K562 (cell line): ENCODE data around the gene SARS1. TPM values are rescaled to one million over a fixed set of nuclear protein-coding genes. Genes with fewer than 3 reads are reported as not detected.

Source experiments
- ATAC-seq: fragments of 200-7000 bp; cut with Tn5 transposase; 3 replicates; pipeline ENCODE4 v1.9.1; 2020; ENCODE audit warnings: moderate library complexity
- Bru-seq: library from RNA; stranded (reverse); fragments of 400-500 nt; gene quantifications from one replicate; lab custom pipeline; 2021; lab: Mats Ljungman, UMichigan
- BruChase-seq, 2 experiments: library from RNA; stranded (reverse); fragments of 400-500 nt; gene quantifications; one replicate each; lab custom pipeline; 2021; lab: Mats Ljungman, UMichigan
- BruUV-seq: library from RNA; stranded (reverse); fragments of 400-500 nt; replicated peaks from 2 replicates; lab custom pipeline; 2021; lab: Mats Ljungman, UMichigan
- CTCF ChIA-PET: fragments of 300-600 bp; formaldehyde crosslinking; extraction: SDS; loops from one replicate; lab custom pipeline; 2021; ENCODE audit warnings: low intra/inter-chr PET ratio; lab: Yijun Ruan, JAX
- POLR2A ChIA-PET: fragments of 300-600, 350-650 bp; sonication (Branson Sonifier 250); formaldehyde crosslinking; extraction: SDS; loops from one replicate; lab custom pipeline; 2021; ENCODE audit warnings: antibody characterized with exemption, inconsistent platforms; lab: Yijun Ruan, JAX
- DNase-seq, 4 experiments: peaks; one replicate each; pipeline versions ENCODE4 v3.0.0 to v3.0.0-alpha.2; 2011 to 2018; ENCODE audit warnings: low spot score in 3 of 4, mixed read lengths in 3 of 4; ENCODE audit errors: extremely low read depth in 1 of 4
- FAIRE-seq: peaks from 2 replicates; lab custom pipeline; 2011; peaks lifted over from hg19 to GRCh38; lab: Jason Lieb, UNC
- H2AFZ ChIP-seq: 2 replicates; pipeline ENCODE4 v1.6.0; 2011; ENCODE audit warnings: low read depth, low read length, control low read depth, inconsistent platforms
- H3K27ac ChIP-seq: fragments of 200-600 bp; 3 replicates; pipeline ENCODE4 v1.8.0; 2011; ENCODE audit warnings: low read depth, mild to moderate bottlenecking, control low read depth, inconsistent platforms, low read length, moderate library complexity, mixed read lengths; ENCODE audit errors: extremely low read depth
- H3K27me3 ChIP-seq, 2 experiments: fragments of 300-600 bp in 1 of 2; 2 replicates in 1 of 2; 3 replicates in 1 of 2; pipeline versions ENCODE4 v1.6.0 to v1.8.0; 2011; ENCODE audit warnings: inconsistent platforms in 2 of 2, low read length in 2 of 2, mild to moderate bottlenecking in 1 of 2, mixed read lengths in 1 of 2, moderate library complexity in 1 of 2; ENCODE audit not compliant: control insufficient read depth in 2 of 2, insufficient read depth in 2 of 2
- H3K36me3 ChIP-seq: fragments of 300-600 bp; 3 replicates; pipeline ENCODE4 v1.8.0; 2011; ENCODE audit warnings: mild to moderate bottlenecking, low read length, inconsistent platforms; ENCODE audit not compliant: control insufficient read depth, insufficient read depth
- H3K4me1 ChIP-seq, 2 experiments: fragments of 200-600 bp in 1 of 2; replicated peaks in 1 of 2; 2 replicates in 1 of 2; 3 replicates in 1 of 2; pipeline versions ENCODE4 v1.5.1 to v1.8.0; 2011; ENCODE audit warnings: inconsistent platforms in 2 of 2, low read length in 2 of 2, mild to moderate bottlenecking in 1 of 2, mixed read lengths in 1 of 2, moderate library complexity in 1 of 2; ENCODE audit not compliant: control insufficient read depth in 2 of 2, insufficient read depth in 2 of 2
- H3K4me2 ChIP-seq: 2 replicates; pipeline ENCODE4 v1.6.1; 2011; ENCODE audit warnings: low read length, control low read depth, inconsistent platforms, mixed read lengths; ENCODE audit not compliant: insufficient read depth
- H3K4me3 ChIP-seq: fragments of 200-600 bp; sonication (generic), shearing (Covaris generic); 2 replicates; pipeline ENCODE4 v1.5.1; 2016; ENCODE audit warnings: control low read depth, inconsistent platforms
- H3K79me2 ChIP-seq: fragments of 200-600 bp; 3 replicates; pipeline ENCODE4 v1.8.0; 2011; ENCODE audit warnings: low read length, inconsistent platforms; ENCODE audit not compliant: control insufficient read depth, insufficient read depth
- H3K9ac ChIP-seq, 2 experiments: 2 replicates each; pipeline versions ENCODE4 v1.6.0 to v1.6.1; 2011; ENCODE audit warnings: low read depth in 2 of 2, low read length in 2 of 2, control low read depth in 1 of 2, inconsistent platforms in 1 of 2, mild to moderate bottlenecking in 1 of 2, mixed read lengths in 1 of 2; ENCODE audit not compliant: insufficient read depth in 1 of 2
- H3K9me1 ChIP-seq: one replicate; pipeline ENCODE4 v1.6.0; 2011; ENCODE audit warnings: inconsistent platforms, mild to moderate bottlenecking, low read length, moderate library complexity; ENCODE audit not compliant: control insufficient read depth, insufficient read depth
- H3K9me3 ChIP-seq: replicated peaks from 2 replicates; pipeline ENCODE4 v1.5.1; 2011; ENCODE audit warnings: low read depth, low read length, inconsistent platforms; ENCODE audit not compliant: control insufficient read depth, insufficient read depth
- H4K20me1 ChIP-seq: replicated peaks from 2 replicates; pipeline ENCODE4 v1.6.1; 2011; ENCODE audit warnings: low read length, inconsistent platforms, mixed read lengths; ENCODE audit not compliant: control insufficient read depth, insufficient read depth
- CBFA2T3 ChIP-seq: fragments of 450-650 bp; IDR thresholded peaks from 2 replicates; pipeline ENCODE4 v1.6.1; 2017
- HNRNPLL ChIP-seq: fragments of 200-400 bp; formaldehyde crosslinking; IDR thresholded peaks from 2 replicates; pipeline ENCODE4 v1.6.1; 2017; ENCODE audit warnings: low read length, low read depth, mild to moderate bottlenecking; ENCODE audit not compliant: poor library complexity, severe bottlenecking
- MAFK ChIP-seq: IDR thresholded peaks from 2 replicates; pipeline ENCODE4 v1.6.1; 2011; ENCODE audit warnings: low read length, improper control_type of control experiment
- MXI1 ChIP-seq: IDR thresholded peaks from 2 replicates; pipeline ENCODE4 v1.6.1; 2011; ENCODE audit warnings: low read depth, mild to moderate bottlenecking, improper control_type of control experiment, low read length
- NR2C2 ChIP-seq, 2 experiments: fragments of 200-800 bp in 1 of 2; sonication (Bioruptor generic) in 1 of 2; sonication (generic) in 1 of 2; formaldehyde crosslinking in 1 of 2; IDR thresholded peaks; 2 replicates each; pipeline versions ENCODE4 v1.6.1 to v1.8.0; 2016 to 2022; ENCODE audit warnings: mild to moderate bottlenecking in 1 of 2, missing compliant biosample characterization in 1 of 2, missing genetic modification characterization in 1 of 2, missing genetic modification reagents in 1 of 2
- POLR3G ChIP-seq: IDR thresholded peaks from 2 replicates; pipeline ENCODE4 v1.6.1; 2011; ENCODE audit not compliant: insufficient read length, insufficient replicate concordance; ENCODE audit errors: extremely low read depth
- TAL1 ChIP-seq: fragments of 450-650 bp; IDR thresholded peaks from 2 replicates; pipeline ENCODE4 v1.6.1; 2016; ENCODE audit warnings: mild to moderate bottlenecking
- ZNF384 ChIP-seq: IDR thresholded peaks from 2 replicates; pipeline ENCODE4 v1.6.1; 2012; ENCODE audit warnings: low read depth, low read length, improper control_type of control experiment
- ZNF830 ChIP-seq: fragments of 250-450 bp; sonication (Bioruptor Pico); IDR thresholded peaks from 2 replicates; pipeline ENCODE4 v1.5.0; 2021; ENCODE audit warnings: mild to moderate bottlenecking
- ZSCAN29 ChIP-seq: fragments of 450-650 bp; IDR thresholded peaks from 2 replicates; pipeline ENCODE4 v1.6.1; 2017
- WGBS: fragments of 100-300 bp; shearing (Covaris generic); methylation state at CpG from one replicate; pipeline ENCODE4 v1.1.6; 2016; ENCODE audit warnings: low coverage, mixed read lengths; ENCODE audit not compliant: insufficient coverage; ENCODE audit errors: missing lambda C conversion rate; 5-methylcytosine and 5-hydroxymethylcytosine counted together
- in situ Hi-C: fragments of 300-500 bp; cut with MboI; formaldehyde crosslinking; loops from 4 replicates; pipeline ENCODE4 v1.15.0; 2018; ENCODE audit warnings: inconsistent platforms, mixed read lengths
- intact Hi-C: fragments of 100-400 bp; cut with micrococcal nuclease; formaldehyde crosslinking; loops from 2 replicates; pipeline ENCODE4 v1.14.2; 2022
- long read RNA-seq, 3 experiments: library from polyadenylated mRNA in 2 of 3; library from RNA in 1 of 3; unstranded in 2 of 3; stranded (forward) in 1 of 3; transcript quantifications; one replicate each; pipeline ENCODE4 v2.0.0, GENCODE V29; 2019 to 2022
- polyA minus RNA-seq, 3 experiments: library from RNA; depleted of rRNA, polyadenylated mRNA; stranded (reverse); fragments of >200 nt; gene quantifications; 2 replicates each; pipeline ENCODE4 v1.2.3, GENCODE V29; 2011
- polyA plus RNA-seq, 8 experiments: library from polyadenylated mRNA; depleted of rRNA in 4 of 8; stranded (reverse) in 5 of 8; unstranded in 3 of 8; fragments of >200 nt; fragmentation: Nextera tagmentation in 2 of 8; fragmentation: Illumina TruSeq in 1 of 8; extraction: Ambion mirVana in 2 of 8; extraction: Trizol in 1 of 8; gene quantifications; 2 replicates each; pipeline versions ENCODE4 v1.2.1 to v1.2.3, GENCODE V29; 2011 to 2014; ENCODE audit warnings: inconsistent platforms in 1 of 8, missing spikeins in 1 of 8
- total RNA-seq, 7 experiments: library from RNA; depleted of rRNA in 6 of 7; stranded (reverse); fragments of >200 nt in 6 of 7; fragmentation: Illumina TruSeq in 2 of 7; extraction: Trizol in 2 of 7; gene quantifications; 2 replicates each; pipeline versions ENCODE4 v1.2.1 to v1.2.3, GENCODE V29; 2011 to 2021; ENCODE audit warnings: low replicate concordance in 1 of 7
- TF ChIP-seq, protein P1 (sequence below): sonication (generic); formaldehyde crosslinking; IDR thresholded peaks from 2 replicates; pipeline ENCODE4 v1.8.0; 2023; ENCODE audit warnings: mild to moderate bottlenecking, missing genetic modification reagents

SARS1 gene
- 340 and 395 TPM in 2 replicates for total RNA-seq (2011; cell fraction: chromatin; rRNA removed; ENCODE audit: low replicate concordance)
- 195 and 209 TPM in 2 replicates for total RNA-seq (2011; cell fraction: nucleolus; rRNA removed)
- total RNA-seq (2011; cell fraction: nucleoplasm; rRNA removed), result 265 and 293 TPM in 2 replicates
- total RNA-seq (2014; rRNA removed) (254 and 257 TPM in 2 replicates), total RNA-seq (2014; rRNA removed; fragmentation: Illumina TruSeq; extraction: Trizol) (273 and 284 TPM in 2 replicates), total RNA-seq (2015; rRNA removed; fragmentation: Illumina TruSeq; extraction: Trizol) (211 and 221 TPM in 2 replicates), total RNA-seq (2021) (232 and 246 TPM in 2 replicates), polyA plus RNA-seq (2011; rRNA removed) (221 and 230 TPM in 2 replicates), polyA plus RNA-seq (2014; fragmentation: Illumina TruSeq; extraction: Trizol) (293 and 317 TPM in 2 replicates), polyA plus RNA-seq (2014; fragmentation: Nextera tagmentation; extraction: Ambion mirVana) (100 to 1,000 TPM; 336 to 623 TPM), polyA plus RNA-seq (2014; rRNA removed) (235 and 240 TPM in 2 replicates), polyA minus RNA-seq (2011; rRNA and poly(A)+ RNA removed) (227 and 242 TPM in 2 replicates), Bru-seq, nascent RNA (percentile 95 among the genes with signal in this experiment), BruChase-seq, experiment 1, labeled RNA remaining after a 2-hour chase (percentile 96 among the genes with signal in this experiment), BruChase-seq, experiment 2, labeled RNA remaining after a 6-hour chase (percentile 96 among the genes with signal in this experiment)
- polyA plus RNA-seq (2011; cell fraction: cytosol; rRNA removed), result 149 and 217 TPM in 2 replicates
- polyA plus RNA-seq (2011; cell fraction: nucleus; rRNA removed), result 232 and 336 TPM in 2 replicates
- polyA plus RNA-seq (2012), result 195 and 518 TPM in 2 replicates
- 87.5 and 101 TPM in 2 replicates for polyA minus RNA-seq (2011; cell fraction: cytosol; rRNA and poly(A)+ RNA removed)
- 92.1 and 168 TPM in 2 replicates for polyA minus RNA-seq (2011; cell fraction: nucleus; rRNA and poly(A)+ RNA removed)
- long read RNA-seq, experiment 1, transcript SARS-202 (12 exons, 1,882 nt), result minor isoform, 15 of 987 reads
- long read RNA-seq, experiment 1, transcript SARS-201 (11 exons, 1,852 nt), result major isoform, 763 of 987 reads
- long read RNA-seq, experiment 1, transcript SARS-206 (2 exons, 804 nt), result minor isoform, 73 of 987 reads
- long read RNA-seq, experiment 1, partial matches to known transcripts, result 42 of 987 reads
- long read RNA-seq, experiment 1, other reads (novel, unspliced or antisense), result 90 of 987 reads
- long read RNA-seq, experiment 2, transcript SARS-203 (2 exons, 1,582 nt), result minor isoform, 6 of 264 reads
- long read RNA-seq, experiment 2, transcript SARS-206 (2 exons, 804 nt), result minor isoform, 9 of 264 reads
- long read RNA-seq, experiment 2, transcript SARS-201 (11 exons, 1,852 nt), result major isoform, 164 of 264 reads
- long read RNA-seq, experiment 2, partial matches to known transcripts, result 40 of 264 reads
- long read RNA-seq, experiment 2, other reads (novel, unspliced or antisense), result 43 of 264 reads
- long read RNA-seq, experiment 3, transcript SARS-206 (2 exons, 804 nt), result minor isoform, 15 of 371 reads
- long read RNA-seq, experiment 3, transcript SARS-201 (11 exons, 1,852 nt), result major isoform, 322 of 371 reads
- long read RNA-seq, experiment 3, partial matches to known transcripts, result 16 of 371 reads
- long read RNA-seq, experiment 3, other reads (novel, unspliced or antisense), result 13 of 371 reads

DNA sequence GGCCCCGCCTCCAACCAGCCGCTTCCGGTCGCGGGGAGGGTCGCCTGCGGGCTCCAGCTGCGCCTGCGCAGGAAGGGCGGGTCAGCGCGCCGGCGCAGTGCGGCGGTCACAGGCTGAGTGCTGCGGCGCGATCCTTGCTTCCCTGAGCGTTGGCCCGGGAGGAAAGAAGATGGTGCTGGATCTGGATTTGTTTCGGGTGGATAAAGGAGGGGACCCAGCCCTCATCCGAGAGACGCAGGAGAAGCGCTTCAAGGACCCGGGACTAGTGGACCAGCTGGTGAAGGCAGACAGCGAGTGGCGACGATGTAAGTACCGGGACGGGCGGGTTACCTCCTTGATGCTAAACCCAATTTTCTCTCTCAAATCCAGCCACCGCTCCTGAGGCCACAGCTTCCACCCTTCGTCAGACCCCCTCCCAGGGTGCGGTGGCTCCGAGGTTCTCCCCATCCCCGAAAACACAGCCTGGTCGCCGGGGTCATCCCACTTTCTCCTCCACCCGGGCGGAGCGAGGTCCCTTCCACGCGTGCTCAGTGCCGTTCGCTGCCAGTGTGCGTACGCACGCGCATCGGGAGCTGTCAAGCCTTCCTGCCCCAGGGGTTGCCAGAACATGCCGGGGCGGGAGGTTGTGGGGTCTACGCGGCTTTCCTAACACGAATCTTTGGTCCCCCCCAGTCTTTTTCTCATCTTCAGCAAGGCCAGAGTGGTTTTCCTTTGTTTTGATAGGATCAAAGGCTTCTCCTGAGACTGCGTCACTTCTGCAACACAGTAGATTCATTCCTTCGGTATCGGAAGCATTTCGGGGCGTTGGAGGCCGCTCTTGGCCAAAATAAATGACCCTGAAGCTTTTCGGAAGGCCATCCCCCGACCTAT, at the start of gene SARS1:
Gene SARS1, plus strand, starts transcription at position 95 of the 870 bp plus-strand sequence. Its CDS starts 75 bp downstream, at position 170.
- H2AFZ ChIP-seq, result peak within 1 kb of the TSS; percentile 99
- ChIA-PET POLR2A (interaction anchor here (0.6 to 5.9 kb wide), 26 partner anchors 10 to 335 kb away, joined by 3 to 56 read pairs (median 4); partner anchors contain the start of genes PSMA5 and SORT1), CTCF (no interaction called here)
- peaks cover 15 to 38% of the 10 kb centered on the region in 2 experiments for H3K4me1 ChIP-seq
- peak; percentile 96 to 99 (median 99) for DNase-seq
- H3K4me3 ChIP-seq, result peak within 1 kb of the TSS; percentile 67
- peak within 1 kb of the TSS; percentile 97 for H3K4me2 ChIP-seq
- 0 out of 2 replicates have a peak, but pooled peaks cover 3% of the 10 kb centered on the region for H3K9me3 ChIP-seq
- peaks cover 33% of the 10 kb centered on the region for H3K36me3 ChIP-seq
- H3K9me1 ChIP-seq, result no peaks in the 10 kb centered on the region
- H3K27me3 ChIP-seq, result no peaks in the 10 kb centered on the region
- BruUV-seq, result TSS peak; percentile 65
- H4K20me1 ChIP-seq, result 0 out of 2 replicates have a peak, but pooled peaks cover 14% of the 10 kb centered on the region
- peak; percentile 88 for ATAC-seq
- under 1% methylated on average over 60 of the region's 64 CpGs for WGBS
- in situ Hi-C loops (no loop called here), intact Hi-C loops (no loop called here)
- H3K9ac ChIP-seq, result peak within 1 kb of the TSS; percentile 86 to 97
- peak within 1 kb of the TSS; percentile 80 for H3K27ac ChIP-seq
- H3K79me2 ChIP-seq, result peaks cover 53% of the 10 kb centered on the region
- peak; percentile 69 for FAIRE-seq
- TF ChIP-seq HNRNPLL (peak; percentile 78), TAL1 (no peak), ZNF830 (no peak), POLR3G (no peak), NR2C2 (CRISPR knock-in tag; IDR thresholded peaks at IDR 0.05) (peak; percentile 63), NR2C2 (tag; IDR thresholded peaks at IDR 0.05) (peak; percentile 87), ZSCAN29 (peak; percentile 91), ZNF384 (no peak), MAFK (no peak), CBFA2T3 (no peak), MXI1 (peak; percentile 84; the same call in 1 of the 2 replicates)
- TF ChIP-seq, protein P1, sequence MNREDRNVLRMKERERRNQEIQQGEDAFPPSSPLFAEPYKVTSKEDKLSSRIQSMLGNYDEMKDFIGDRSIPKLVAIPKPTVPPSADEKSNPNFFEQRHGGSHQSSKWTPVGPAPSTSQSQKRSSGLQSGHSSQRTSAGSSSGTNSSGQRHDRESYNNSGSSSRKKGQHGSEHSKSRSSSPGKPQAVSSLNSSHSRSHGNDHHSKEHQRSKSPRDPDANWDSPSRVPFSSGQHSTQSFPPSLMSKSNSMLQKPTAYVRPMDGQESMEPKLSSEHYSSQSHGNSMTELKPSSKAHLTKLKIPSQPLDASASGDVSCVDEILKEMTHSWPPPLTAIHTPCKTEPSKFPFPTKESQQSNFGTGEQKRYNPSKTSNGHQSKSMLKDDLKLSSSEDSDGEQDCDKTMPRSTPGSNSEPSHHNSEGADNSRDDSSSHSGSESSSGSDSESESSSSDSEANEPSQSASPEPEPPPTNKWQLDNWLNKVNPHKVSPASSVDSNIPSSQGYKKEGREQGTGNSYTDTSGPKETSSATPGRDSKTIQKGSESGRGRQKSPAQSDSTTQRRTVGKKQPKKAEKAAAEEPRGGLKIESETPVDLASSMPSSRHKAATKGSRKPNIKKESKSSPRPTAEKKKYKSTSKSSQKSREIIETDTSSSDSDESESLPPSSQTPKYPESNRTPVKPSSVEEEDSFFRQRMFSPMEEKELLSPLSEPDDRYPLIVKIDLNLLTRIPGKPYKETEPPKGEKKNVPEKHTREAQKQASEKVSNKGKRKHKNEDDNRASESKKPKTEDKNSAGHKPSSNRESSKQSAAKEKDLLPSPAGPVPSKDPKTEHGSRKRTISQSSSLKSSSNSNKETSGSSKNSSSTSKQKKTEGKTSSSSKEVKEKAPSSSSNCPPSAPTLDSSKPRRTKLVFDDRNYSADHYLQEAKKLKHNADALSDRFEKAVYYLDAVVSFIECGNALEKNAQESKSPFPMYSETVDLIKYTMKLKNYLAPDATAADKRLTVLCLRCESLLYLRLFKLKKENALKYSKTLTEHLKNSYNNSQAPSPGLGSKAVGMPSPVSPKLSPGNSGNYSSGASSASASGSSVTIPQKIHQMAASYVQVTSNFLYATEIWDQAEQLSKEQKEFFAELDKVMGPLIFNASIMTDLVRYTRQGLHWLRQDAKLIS (CRISPR knock-in tag), result peak; percentile 66; the same call in 1 of the 2 replicates
